ENCODE data around the gene RNASEH2C. TPM values are rescaled to one million over a fixed set of nuclear protein-coding genes. Genes with fewer than 3 reads are reported as not detected.
"Not testable (repeated sequence)": the region's sequence is repeated elsewhere in the genome, so short reads cannot be mapped to it uniquely, and the experiment has no call there.

Gene RNASEH2C
- total RNA-seq, 4 donors from 2014 or later = 70.2 to 231 (median 111) TPM

- intact Hi-C loops (cut with DNase I; ENCODE audit: low total_unique reads) = no loop called here
- DNase-seq = no peak
- no peaks in the 10 kb centered on the region for H3K9me3 ChIP-seq
- TF ChIP-seq POLR2AphosphoS5 (IDR thresholded peaks at IDR 0.05) (no peak), CTCF (IDR thresholded peaks at IDR 0.05) (no peak), POLR2A (IDR thresholded peaks at IDR 0.05) (no peak), EP300 (IDR thresholded peaks at IDR 0.05; ENCODE audit: low read depth) (no peak)
- no peaks in the 10 kb centered on the region for H3K4me1 ChIP-seq
- WGBS, 2 donors (ENCODE audit: low coverage in 1 of 2) = 77% methylated on average over 8 of the region's 8 CpGs; no CpG with 5 or more reads in 1 of the 2 donors
- in situ Hi-C loops (cut with MboI; ENCODE audit: low pct_ligation_motif_present in 1 of 4, low pct_unique_long_range_greater_than_20kb in 1 of 4, low sequenced_read_pairs in 3 of 4) = loop anchor here in 1 of 4 donors (25.0 kb wide), 1 partner anchor 301 kb away; no protein-coding TSS in a partner anchor
- no peak overlapping the region for H3K4me3 ChIP-seq
- H3K36me3 ChIP-seq = no peaks in the 10 kb centered on the region
- no peaks in the 10 kb centered on the region for H3K27me3 ChIP-seq
- peak overlapping the region in 3 of 4 donors; percentile 24 to 42 (median 29) for H3K27ac ChIP-seq
These were observed 34.6 kb downstream of the RNASEH2C start for GRCh38 chr11:65685981-65686380.

- H3K36me3 ChIP-seq; intact Hi-C loops (cut with DNase I; ENCODE audit: low total_unique reads); H3K9me3 ChIP-seq; DNase-seq; H3K4me1 ChIP-seq; H3K27me3 ChIP-seq; H3K4me3 ChIP-seq; H3K27ac ChIP-seq: not testable (repeated sequence)
- 60 to 84% methylated on average over 1 to 6 of the region's 6 CpGs for WGBS, 2 donors (ENCODE audit: low coverage in 1 of 2)
- in situ Hi-C loops (cut with MboI; ENCODE audit: low pct_ligation_motif_present in 1 of 4, low pct_unique_long_range_greater_than_20kb in 1 of 4, low sequenced_read_pairs in 3 of 4) = loop anchor here in 1 of 4 donors (25.0 kb wide), 1 partner anchor 304 kb away; no protein-coding TSS in a partner anchor
These were observed 37.1 kb downstream of the RNASEH2C start for GRCh38 chr11:65683480-65683879.

- in situ Hi-C loops (cut with MboI; ENCODE audit: low pct_ligation_motif_present in 1 of 4, low pct_unique_long_range_greater_than_20kb in 1 of 4, low sequenced_read_pairs in 3 of 4) = loop anchor here in 1 of 4 donors (25.0 kb wide), 1 partner anchor 307 kb away; no protein-coding TSS in a partner anchor
- H3K27ac ChIP-seq = no peak overlapping the region
- intact Hi-C loops (cut with DNase I; ENCODE audit: low total_unique reads) = no loop called here
- no peaks in the 10 kb centered on the region for H3K4me1 ChIP-seq
- 81 to 94% methylated on average over 3 to 5 of the region's 5 CpGs for WGBS, 2 donors (ENCODE audit: low coverage in 1 of 2)
- TF ChIP-seq POLR2AphosphoS5 (IDR thresholded peaks at IDR 0.05) = no peak
- no peak for TF ChIP-seq CTCF (IDR thresholded peaks at IDR 0.05)
- no peak for TF ChIP-seq POLR2A (IDR thresholded peaks at IDR 0.05)
- DNase-seq = no peak
- no peaks in the 10 kb centered on the region for H3K36me3 ChIP-seq
- H3K9me3 ChIP-seq = no peaks in the 10 kb centered on the region
- H3K4me3 ChIP-seq = no peak overlapping the region
- H3K27me3 ChIP-seq = no peaks in the 10 kb centered on the region
These were observed 40.3 kb downstream of the RNASEH2C start for GRCh38 chr11:65680192-65680743.

GRCh38 chr11:65672982-65673381 lies 47.6 kb downstream of the RNASEH2C start:
- H3K27me3 ChIP-seq = no peaks in the 10 kb centered on the region
- no peak overlapping the region for H3K27ac ChIP-seq
- no peak for DNase-seq
- no peaks in the 10 kb centered on the region for H3K36me3 ChIP-seq
- 88 to 96% methylated on average over 2 of the region's 2 CpGs for WGBS, 2 donors (ENCODE audit: low coverage in 1 of 2)
- intact Hi-C loops (cut with DNase I; ENCODE audit: low total_unique reads) (no loop called here), in situ Hi-C loops (cut with MboI; ENCODE audit: low pct_ligation_motif_present in 1 of 4, low pct_unique_long_range_greater_than_20kb in 1 of 4, low sequenced_read_pairs in 3 of 4) (no loop called here)
- no peaks in the 10 kb centered on the region for H3K4me1 ChIP-seq
- no peaks in the 10 kb centered on the region for H3K9me3 ChIP-seq
- no peak for TF ChIP-seq CTCF (IDR thresholded peaks at IDR 0.05)
- H3K4me3 ChIP-seq = no peak overlapping the region

- in situ Hi-C loops (cut with MboI; ENCODE audit: low pct_ligation_motif_present in 1 of 4, low pct_unique_long_range_greater_than_20kb in 1 of 4, low sequenced_read_pairs in 3 of 4) = no loop called here
These were observed 48.3 kb downstream of the RNASEH2C start for GRCh38 chr11:65672180-65672860.

More at GRCh38 chr11:65672180-65672860, 48.3 kb downstream of the RNASEH2C start:
- no peaks in the 10 kb centered on the region for H3K36me3 ChIP-seq
- no peak for DNase-seq
- H3K9me3 ChIP-seq = no peaks in the 10 kb centered on the region
- no peaks in the 10 kb centered on the region for H3K4me1 ChIP-seq
- no peaks in the 10 kb centered on the region for H3K27me3 ChIP-seq
- TF ChIP-seq POLR2AphosphoS5 (IDR thresholded peaks at IDR 0.05) (no peak), EP300 (IDR thresholded peaks at IDR 0.05; ENCODE audit: low read depth) (no peak), POLR2A (IDR thresholded peaks at IDR 0.05) (no peak), CTCF (IDR thresholded peaks at IDR 0.05) (no peak)
- no peak overlapping the region for H3K27ac ChIP-seq
- intact Hi-C loops (cut with DNase I; ENCODE audit: low total_unique reads) = no loop called here
- H3K4me3 ChIP-seq = no peak overlapping the region
